Stomach smooth muscle (tissue), 2 donors: ENCODE results near the gene USP19.
A peak's percentile ranks its signal among the peaks of the same experiment; 100 is the strongest.

Experiments used
- H3K27ac ChIP-seq: one replicate; pipeline ENCODE4 v1.7.0; 2013; ENCODE audit warnings: mild to moderate bottlenecking, low read length, inconsistent platforms
- H3K27me3 ChIP-seq, 2 donors: one replicate each; pipeline ENCODE4 v1.7.0; 2013; ENCODE audit warnings: low read length in 2 of 2; ENCODE audit not compliant: insufficient read depth in 2 of 2, control insufficient read depth in 1 of 2
- H3K36me3 ChIP-seq, 2 donors: one replicate each; pipeline ENCODE4 v1.7.0; 2013; ENCODE audit warnings: low read length in 2 of 2; ENCODE audit not compliant: control insufficient read depth in 2 of 2, insufficient read depth in 2 of 2
- H3K4me1 ChIP-seq: one replicate; pipeline ENCODE4 v1.7.0; 2013; ENCODE audit warnings: low read length; ENCODE audit not compliant: control insufficient read depth, insufficient read depth
- H3K4me3 ChIP-seq, 2 donors: one replicate each; pipeline ENCODE4 v1.7.0; 2013; ENCODE audit warnings: low read length in 2 of 2
- H3K9ac ChIP-seq, 2 donors: one replicate each; pipeline ENCODE4 v1.7.0; 2013; ENCODE audit warnings: low read length in 2 of 2, mild to moderate bottlenecking in 1 of 2
- H3K9me3 ChIP-seq, 2 donors: one replicate each; pipeline ENCODE4 v1.7.0; 2013; ENCODE audit warnings: low read length in 2 of 2; ENCODE audit not compliant: control insufficient read depth in 2 of 2
- donor health status: healthy.
- donor health status: Pancreatic carcinoma.

Gene USP19

GRCh38 chr3:49158103-49158709 is 37.6 kb upstream of the USP19 start:
- H3K9ac ChIP-seq, result no peak overlapping the region
- no peaks in the 10 kb centered on the region for H3K9me3 ChIP-seq
- peaks cover 3% of the 10 kb centered on the region for H3K4me1 ChIP-seq
- H3K27ac ChIP-seq, result no peak overlapping the region
- H3K27me3 ChIP-seq, result no peaks in the 10 kb centered on the region
- no peak overlapping the region for H3K4me3 ChIP-seq
- H3K36me3 ChIP-seq, result peaks cover 0 to 12% of the 10 kb centered on the region in 2 donors

GRCh38 chr3:49157289-49157688 is 36.7 kb upstream of the USP19 start:
- H3K27me3 ChIP-seq, result no peaks in the 10 kb centered on the region
- H3K9ac ChIP-seq, result no peak overlapping the region
- H3K9me3 ChIP-seq, result no peaks in the 10 kb centered on the region
- no peak overlapping the region for H3K4me3 ChIP-seq
- no peak overlapping the region for H3K27ac ChIP-seq
- H3K36me3 ChIP-seq, result peaks cover 0 to 6% of the 10 kb centered on the region in 2 donors
- peaks cover 3% of the 10 kb centered on the region for H3K4me1 ChIP-seq

- H3K27ac ChIP-seq, result no peak overlapping the region
- H3K9ac ChIP-seq, result peak overlapping the region in 1 of 2 donors; percentile 29
- H3K4me3 ChIP-seq, result no peak overlapping the region
- no peaks in the 10 kb centered on the region for H3K27me3 ChIP-seq
- H3K9me3 ChIP-seq, result no peaks in the 10 kb centered on the region
- no peaks in the 10 kb centered on the region for H3K36me3 ChIP-seq
- no peaks in the 10 kb centered on the region for H3K4me1 ChIP-seq
These were observed 32.8 kb upstream of the USP19 start for GRCh38 chr3:49153349-49153912.

- H3K4me1 ChIP-seq, result no peaks in the 10 kb centered on the region
- no peak overlapping the region for H3K27ac ChIP-seq
- no peaks in the 10 kb centered on the region for H3K36me3 ChIP-seq
- no peak overlapping the region for H3K4me3 ChIP-seq
- H3K27me3 ChIP-seq, result no peaks in the 10 kb centered on the region
- no peaks in the 10 kb centered on the region for H3K9me3 ChIP-seq
- H3K9ac ChIP-seq, result no peak overlapping the region
These were observed 31.0 kb upstream of the USP19 start for GRCh38 chr3:49151610-49152009.

- H3K4me3 ChIP-seq, result no peak overlapping the region
- no peaks in the 10 kb centered on the region for H3K9me3 ChIP-seq
- no peaks in the 10 kb centered on the region for H3K27me3 ChIP-seq
- H3K9ac ChIP-seq, result no peak overlapping the region
- H3K36me3 ChIP-seq, result no peaks in the 10 kb centered on the region
- no peaks in the 10 kb centered on the region for H3K4me1 ChIP-seq
- no peak overlapping the region for H3K27ac ChIP-seq
These were observed 27.5 kb upstream of the USP19 start for GRCh38 chr3:49148159-49148558.

GRCh38 chr3:49140080-49140479 is 19.5 kb upstream of the USP19 start:
- peaks cover 0 to 5% of the 10 kb centered on the region in 2 donors for H3K27me3 ChIP-seq
- no peaks in the 10 kb centered on the region for H3K9me3 ChIP-seq
- no peak overlapping the region for H3K27ac ChIP-seq
- H3K9ac ChIP-seq, result no peak overlapping the region
- H3K36me3 ChIP-seq, result no peaks in the 10 kb centered on the region
- H3K4me1 ChIP-seq, result no peaks in the 10 kb centered on the region
- no peak overlapping the region for H3K4me3 ChIP-seq

GRCh38 chr3:49135499-49135898 is 14.9 kb upstream of the USP19 start:
- no peaks in the 10 kb centered on the region for H3K9me3 ChIP-seq
- H3K9ac ChIP-seq, result no peak overlapping the region
- H3K27me3 ChIP-seq, result peaks cover 0 to 5% of the 10 kb centered on the region in 2 donors
- peaks cover 3 to 4% of the 10 kb centered on the region in 2 donors for H3K36me3 ChIP-seq
- peaks cover 25% of the 10 kb centered on the region for H3K4me1 ChIP-seq
- no peak overlapping the region for H3K4me3 ChIP-seq
- no peak overlapping the region for H3K27ac ChIP-seq

GRCh38 chr3:49134471-49135265 is 14.0 kb upstream of the USP19 start:
- Histone ChIP-seq H3K27me3 (peaks cover 0 to 5% of the 10 kb centered on the region in 2 donors), H3K9ac (peak overlapping the region in 1 of 2 donors; percentile 6), H3K4me3 (peak overlapping the region in 1 of 2 donors; percentile 15), H3K9me3 (no peaks in the 10 kb centered on the region), H3K36me3 (peaks cover 9% of the 10 kb centered on the region in 2 donors), H3K4me1 (peaks cover 33% of the 10 kb centered on the region), H3K27ac (no peak overlapping the region)

- Histone ChIP-seq H3K27me3 (peaks cover 0 to 5% of the 10 kb centered on the region in 2 donors), H3K4me3 (peak overlapping the region; percentile 94 to 97), H3K9ac (peak overlapping the region; percentile 83 to 94), H3K36me3 (peaks cover 21 to 22% of the 10 kb centered on the region in 2 donors), H3K4me1 (peaks cover 37% of the 10 kb centered on the region), H3K27ac (peak overlapping the region; percentile 91), H3K9me3 (no peaks in the 10 kb centered on the region)
These were observed 12.8 kb upstream of the USP19 start for GRCh38 chr3:49133226-49133951.

- H3K27me3 ChIP-seq, result peaks cover 0 to 2% of the 10 kb centered on the region in 2 donors
- peak within 1 kb of the TSS; percentile 91 for H3K27ac ChIP-seq
- H3K36me3 ChIP-seq, result peaks cover 26 to 27% of the 10 kb centered on the region in 2 donors
- H3K4me3 ChIP-seq, result peak within 1 kb of the TSS; percentile 94 to 97
- H3K9ac ChIP-seq, result peak within 1 kb of the TSS; percentile 83 to 94
- H3K4me1 ChIP-seq, result peaks cover 37% of the 10 kb centered on the region
- H3K9me3 ChIP-seq, result no peaks in the 10 kb centered on the region
These were observed 12.0 kb upstream of the USP19 start, which contains the start of gene LAMB2 for GRCh38 chr3:49132437-49133225. Gene LAMB2 (minus strand): TSS chr3:49133050. CDS start chr3:49132867, 183 bp downstream.
